HepG2 (cell line): ENCODE results near the gene CLPTM1. TPM values are rescaled to one million over a fixed set of nuclear protein-coding genes. Genes with fewer than 3 reads are reported as not detected.
"Not testable (repeated sequence)": the region's sequence is repeated elsewhere in the genome, so short reads cannot be mapped to it uniquely, and the experiment has no call there.

Experiments
- ATAC-seq: fragments of 200-7000 bp; cut with Tn5 transposase; 3 replicates; pipeline ENCODE4 v1.9.1; 2020; ENCODE audit warnings: mild to moderate bottlenecking, moderate library complexity
- BruUV-seq: library from RNA; stranded (reverse); fragments of 400-500 nt; replicated peaks from 2 replicates; lab custom pipeline; 2021; lab: Mats Ljungman, UMichigan
- CTCF ChIA-PET: fragments of 300-600 bp; formaldehyde crosslinking; extraction: SDS; loops from one replicate; lab custom pipeline; 2021; ENCODE audit warnings: low total read pairs, inconsistent platforms, low intra/inter-chr PET ratio; lab: Yijun Ruan, JAX
- POLR2A ChIA-PET: fragments of 350-600 bp; sonication (Branson Sonifier 250); formaldehyde crosslinking; loops from one replicate; lab custom pipeline; 2020; ENCODE audit warnings: antibody characterized with exemption, inconsistent platforms; lab: Yijun Ruan, JAX
- DNase-seq: peaks from one replicate; pipeline ENCODE4 v3.0.0-alpha.2; 2015; ENCODE audit warnings: low spot score
- FAIRE-seq: peaks from 3 replicates; lab custom pipeline; 2011; peaks lifted over from hg19 to GRCh38; lab: Jason Lieb, UNC
- H2AFZ ChIP-seq: one replicate; pipeline ENCODE4 v1.6.1; 2011; ENCODE audit warnings: low read length, inconsistent platforms
- H3K27ac ChIP-seq: fragments of 300-600 bp; 3 replicates; pipeline ENCODE4 v1.8.0; 2011; ENCODE audit warnings: mixed run types, mild to moderate bottlenecking, mixed read lengths, low read length, inconsistent platforms; ENCODE audit not compliant: insufficient read depth; ENCODE audit errors: extremely low read length
- H3K27me3 ChIP-seq, 2 experiments: fragments of 200-600 bp in 1 of 2; 2 replicates in 1 of 2; 3 replicates in 1 of 2; pipeline versions ENCODE4 v1.6.0 to v1.8.0; 2011; ENCODE audit warnings: low read length in 2 of 2, mild to moderate bottlenecking in 2 of 2, moderate library complexity in 2 of 2, inconsistent platforms in 1 of 2; ENCODE audit not compliant: insufficient read depth in 2 of 2, control insufficient read depth in 1 of 2
- H3K36me3 ChIP-seq, 2 experiments: fragments of 200-600 bp in 1 of 2; replicated peaks in 1 of 2; 2 replicates in 1 of 2; 3 replicates in 1 of 2; pipeline versions ENCODE4 v1.5.1 to v1.8.0; 2011; ENCODE audit warnings: low read length in 2 of 2, inconsistent platforms in 1 of 2; ENCODE audit not compliant: insufficient read depth in 2 of 2, control insufficient read depth in 1 of 2
- H3K4me1 ChIP-seq: 2 replicates; pipeline ENCODE4 v1.5.1; 2012; ENCODE audit warnings: low read length, inconsistent platforms; ENCODE audit not compliant: insufficient read depth
- H3K4me2 ChIP-seq: 2 replicates; pipeline ENCODE4 v1.6.0; 2011; ENCODE audit warnings: low read depth, low read length, inconsistent platforms
- H3K4me3 ChIP-seq, 3 experiments: fragments of 200-600 bp in 1 of 3; sonication (generic), shearing (Covaris generic) in 1 of 3; replicated peaks in 1 of 3; 2 replicates each; pipeline ENCODE4 v1.5.1; 2011 to 2016; ENCODE audit warnings: low read length in 3 of 3, inconsistent platforms in 2 of 3, low read depth in 2 of 3, mild to moderate bottlenecking in 2 of 3, control low read depth in 1 of 3, mixed read lengths in 1 of 3; ENCODE audit not compliant: insufficient read depth in 1 of 3
- H3K79me2 ChIP-seq: one replicate; pipeline ENCODE4 v1.6.1; 2011; ENCODE audit warnings: low read length, inconsistent platforms; ENCODE audit not compliant: insufficient read depth
- H3K9ac ChIP-seq: 2 replicates; pipeline ENCODE4 v1.6.0; 2011; ENCODE audit warnings: mild to moderate bottlenecking, low read depth, low read length, inconsistent platforms; ENCODE audit not compliant: insufficient read depth
- H3K9me3 ChIP-seq: 2 replicates; pipeline ENCODE4 v1.5.1; 2012; ENCODE audit warnings: mild to moderate bottlenecking, low read length
- H4K20me1 ChIP-seq: 2 replicates; pipeline ENCODE4 v1.6.0; 2011; ENCODE audit warnings: inconsistent platforms, mild to moderate bottlenecking, low read length, moderate library complexity; ENCODE audit not compliant: insufficient read depth
- EP300 ChIP-seq, 3 experiments: sonication (generic) in 1 of 3; formaldehyde crosslinking in 1 of 3; IDR thresholded peaks; 2 replicates each; pipeline versions ENCODE4 v1.5.1 to v1.6.1; 2011 to 2020; ENCODE audit warnings: low read depth in 2 of 3, low read length in 2 of 3, borderline replicate concordance in 1 of 3, improper control_type of control experiment in 1 of 3, mild to moderate bottlenecking in 1 of 3, missing genetic modification reagents in 1 of 3, moderate library complexity in 1 of 3
- MZF1 ChIP-seq: sonication (generic); formaldehyde crosslinking; IDR thresholded peaks from 2 replicates; pipeline ENCODE4 v1.8.1; 2023; ENCODE audit warnings: mild to moderate bottlenecking, missing genetic modification reagents, borderline replicate concordance
- NFYB ChIP-seq: sonication (generic); formaldehyde crosslinking; IDR thresholded peaks from 2 replicates; pipeline ENCODE4 v1.4.0; 2020; ENCODE audit warnings: missing genetic modification reagents
- POLR2G ChIP-seq: fragments of 200-400 bp; formaldehyde crosslinking; IDR thresholded peaks from 2 replicates; pipeline ENCODE4 v1.6.1; 2018; ENCODE audit warnings: mild to moderate bottlenecking, low read depth, low read length, moderate library complexity
- ZBTB38 ChIP-seq: sonication (generic); formaldehyde crosslinking; IDR thresholded peaks from 2 replicates; pipeline ENCODE4 v1.5.1; 2020; ENCODE audit warnings: mild to moderate bottlenecking, missing genetic modification reagents
- ZNF280D ChIP-seq: sonication (generic); formaldehyde crosslinking; IDR thresholded peaks from 2 replicates; pipeline ENCODE4 v1.5.1; 2020; ENCODE audit warnings: mild to moderate bottlenecking, missing genetic modification reagents
- ZNF816 ChIP-seq: sonication (generic); formaldehyde crosslinking; IDR thresholded peaks from 2 replicates; pipeline ENCODE4 v1.8.0; 2022; ENCODE audit warnings: missing genetic modification reagents, mild to moderate bottlenecking, borderline replicate concordance
- ZNF83 ChIP-seq: sonication (generic); formaldehyde crosslinking; IDR thresholded peaks from 2 replicates; pipeline ENCODE4 v1.4.0; 2020; ENCODE audit warnings: missing genetic modification reagents, mild to moderate bottlenecking, borderline replicate concordance
- WGBS: methylation state at CpG from one replicate; pipeline ENCODE4 v1.1.6; 2017; ENCODE audit warnings: low lambda C conversion rate; 5-methylcytosine and 5-hydroxymethylcytosine counted together
- in situ Hi-C: cut with HindIII; loops from 2 replicates; pipeline ENCODE4 v1.10.0; 2017; ENCODE audit warnings: low pct_unique_long_range_greater_than_20kb; ENCODE audit not compliant: extremely low pct_ligation_motif_present
- intact Hi-C: fragments of 100-400 bp; cut with micrococcal nuclease; formaldehyde crosslinking; loops from one replicate; pipeline ENCODE4 v1.10.0; 2022; ENCODE audit not compliant: unreplicated experiment
- polyA plus RNA-seq, 8 experiments: library from polyadenylated mRNA; depleted of rRNA in 3 of 8; stranded (reverse) in 7 of 8; unstranded in 1 of 8; fragments of >200 nt; fragmentation: Illumina TruSeq in 4 of 8; extraction: Trizol in 4 of 8; gene quantifications; 2 replicates each; pipeline versions ENCODE4 v1.2.1 to v1.2.3, GENCODE V29; 2011 to 2016; ENCODE audit warnings: low read depth in 4 of 8, missing spikeins in 1 of 8, mixed read lengths in 1 of 8; ENCODE audit not compliant: insufficient read depth in 1 of 8
- total RNA-seq, 5 experiments: library from RNA; depleted of rRNA; stranded (reverse); fragments of >200 nt; fragmentation: Illumina TruSeq; extraction: Trizol; gene quantifications; 2 replicates each; pipeline ENCODE4 v1.2.3, GENCODE V29; 2016; ENCODE audit warnings: low read depth in 1 of 5
- TF ChIP-seq, protein P1 (sequence below): sonication (generic); formaldehyde crosslinking; IDR thresholded peaks from 2 replicates; pipeline ENCODE4 v1.4.0; 2020; ENCODE audit warnings: missing genetic modification reagents, borderline replicate concordance

CLPTM1 gene
- total and polyA plus RNA-seq, 2 of the 13 experiments (the other 11 are each of a cell fraction or from before 2014, with no cell fraction given): 34.9 to 42.8 TPM

- H3K9me3 ChIP-seq; H4K20me1 ChIP-seq; CTCF ChIA-PET; H2AFZ ChIP-seq; intact Hi-C loops; H3K36me3 ChIP-seq; H3K27me3 ChIP-seq; TF ChIP-seq EP300 (IDR thresholded peaks at IDR 0.05; ENCODE audit: low read depth in 2 of 2, low read length in 2 of 2): not testable (repeated sequence)
- peak; percentile 80 for ATAC-seq
- H3K4me2 ChIP-seq: peak within 1 kb of the TSS; percentile 74
- under 1% methylated on average over 21 of the region's 28 CpGs for WGBS
- in situ Hi-C loops: loop anchor here (5.0 kb wide), 1 partner anchor 33 kb away; the partner anchor contains the start of gene APOC2
- POLR2A ChIA-PET: interaction anchor here (0.6 to 14.7 kb wide), 17 partner anchors 10 to 68 kb away, joined by 3 to 317 read pairs (median 7); partner anchors contain the start of genes APOC2, APOE, CLPTM1 and NECTIN2
- peak within 1 kb of the TSS; percentile 84 for H3K9ac ChIP-seq
- peaks cover 73% of the 10 kb centered on the region for H3K4me1 ChIP-seq
- H3K4me3 ChIP-seq: peak within 1 kb of the TSS; percentile 53 to 77 (median 60)
- TSS peak; percentile 92 for BruUV-seq
- DNase-seq: peak; percentile 89
- peaks cover 19% of the 10 kb centered on the region for H3K79me2 ChIP-seq
- H3K27ac ChIP-seq: peak within 1 kb of the TSS; percentile 88
- FAIRE-seq: peak; percentile 90
- TF ChIP-seq POLR2G (peak; percentile 91), ZBTB38 (CRISPR knock-in tag) (peak; percentile 72), EP300 (CRISPR knock-in tag; IDR thresholded peaks at IDR 0.05; ENCODE audit: borderline replicate concordance) (peak; percentile 17; the same call in 1 of the 2 replicates), MZF1 (CRISPR knock-in tag) (peak; percentile 47; the same call in 1 of the 2 replicates), ZNF816 (CRISPR knock-in tag) (0 out of 2 replicates have a peak, but pooled peaks have one; percentile 60), ZNF83 (CRISPR knock-in tag) (peak; percentile 60; the same call in 1 of the 2 replicates), NFYB (peak; percentile 96), ZNF280D (CRISPR knock-in tag) (peak; percentile 78)
- TF ChIP-seq, protein P1, sequence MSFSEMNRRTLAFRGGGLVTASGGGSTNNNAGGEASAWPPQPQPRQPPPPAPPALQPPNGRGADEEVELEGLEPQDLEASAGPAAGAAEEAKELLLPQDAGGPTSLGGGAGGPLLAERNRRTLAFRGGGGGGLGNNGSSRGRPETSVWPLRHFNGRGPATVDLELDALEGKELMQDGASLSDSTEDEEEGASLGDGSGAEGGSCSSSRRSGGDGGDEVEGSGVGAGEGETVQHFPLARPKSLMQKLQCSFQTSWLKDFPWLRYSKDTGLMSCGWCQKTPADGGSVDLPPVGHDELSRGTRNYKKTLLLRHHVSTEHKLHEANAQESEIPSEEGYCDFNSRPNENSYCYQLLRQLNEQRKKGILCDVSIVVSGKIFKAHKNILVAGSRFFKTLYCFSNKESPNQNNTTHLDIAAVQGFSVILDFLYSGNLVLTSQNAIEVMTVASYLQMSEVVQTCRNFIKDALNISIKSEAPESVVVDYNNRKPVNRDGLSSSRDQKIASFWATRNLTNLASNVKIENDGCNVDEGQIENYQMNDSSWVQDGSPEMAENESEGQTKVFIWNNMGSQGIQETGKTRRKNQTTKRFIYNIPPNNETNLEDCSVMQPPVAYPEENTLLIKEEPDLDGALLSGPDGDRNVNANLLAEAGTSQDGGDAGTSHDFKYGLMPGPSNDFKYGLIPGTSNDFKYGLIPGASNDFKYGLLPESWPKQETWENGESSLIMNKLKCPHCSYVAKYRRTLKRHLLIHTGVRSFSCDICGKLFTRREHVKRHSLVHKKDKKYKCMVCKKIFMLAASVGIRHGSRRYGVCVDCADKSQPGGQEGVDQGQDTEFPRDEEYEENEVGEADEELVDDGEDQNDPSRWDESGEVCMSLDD (CRISPR knock-in tag): 0 out of 2 replicates have a peak, but pooled peaks have one; percentile 22
Observed at GRCh38 chr19:44914433-44915206, 40.6 kb upstream of the CLPTM1 start, which contains the start of gene APOC1. TSS of gene APOC1 (plus strand) at chr19:44914608. CDS start at chr19:44914892, 284 bp downstream.
